Bronchial epithelial cell (primary cell): Measurements from ENCODE around the gene PMP22. TPM values are rescaled to one million over a fixed set of nuclear protein-coding genes. Genes with fewer than 3 reads are reported as not detected.

Source experiments
- DNase-seq: peaks from one replicate; pipeline ENCODE4 v3.0.0-alpha.2; 2010; ENCODE audit warnings: low read depth
- FAIRE-seq: peaks from 2 replicates; lab custom pipeline; 2011; peaks lifted over from hg19 to GRCh38; lab: Jason Lieb, UNC
- H3K27me3 ChIP-seq: 2 replicates; pipeline ENCODE4 v1.5.1; 2011; ENCODE audit warnings: low read length; ENCODE audit not compliant: control insufficient read depth, insufficient read depth
- H3K36me3 ChIP-seq: 2 replicates; pipeline ENCODE4 v1.5.1; 2011; ENCODE audit warnings: low read length; ENCODE audit not compliant: control insufficient read depth, insufficient read depth
- H3K4me3 ChIP-seq: 2 replicates; pipeline ENCODE4 v1.5.1; 2011; ENCODE audit warnings: mild to moderate bottlenecking, low read depth, low read length, control low read depth
- CTCF ChIP-seq: IDR thresholded peaks from 2 replicates; pipeline ENCODE4 v1.5.1; 2011; ENCODE audit warnings: mild to moderate bottlenecking, moderate library complexity, low read length, control low read depth, inconsistent platforms; ENCODE audit not compliant: insufficient read depth, severe bottlenecking
- total RNA-seq: library from RNA; depleted of rRNA; stranded (reverse); fragments of >200 nt; gene quantifications from 2 replicates; pipeline ENCODE4 v1.2.1, GENCODE V29; 2014

PMP22 gene
- total RNA-seq, 1 donor from 2014 or later: 2.6 TPM

DNA sequence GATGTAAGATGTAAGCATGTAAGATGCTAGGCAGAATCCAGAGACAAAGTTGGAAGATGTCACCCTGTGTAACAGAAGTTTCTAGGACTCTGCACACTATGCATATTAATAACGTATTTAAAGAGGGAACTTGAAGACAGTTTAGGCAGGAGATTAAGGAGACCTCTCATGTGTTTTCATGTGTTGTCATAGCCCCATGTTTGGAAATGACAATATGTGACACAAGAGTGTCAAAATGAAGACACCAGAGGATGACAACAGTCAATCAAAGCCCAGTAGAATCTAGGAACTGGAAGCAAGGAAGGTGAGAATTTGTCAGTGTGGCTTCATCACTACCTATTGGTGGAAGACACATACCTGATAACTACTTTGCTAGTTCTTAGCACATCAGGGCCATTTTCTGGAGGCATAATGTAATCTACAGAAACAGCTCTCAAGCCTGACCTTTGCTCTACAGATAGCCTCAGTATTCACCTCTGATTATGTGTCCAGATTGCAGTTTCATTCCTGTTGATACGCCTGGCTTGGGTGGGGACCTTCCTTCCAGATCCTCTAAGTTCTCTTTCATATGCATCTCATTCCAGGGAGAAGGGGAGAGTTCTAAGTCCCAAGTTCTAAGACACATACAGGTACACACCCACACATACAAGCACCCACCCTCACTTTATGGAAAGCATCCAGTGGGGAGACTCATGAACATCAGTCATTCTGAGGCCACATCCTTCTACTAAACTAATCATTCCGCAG is 26.3 kb downstream of the PMP22 start:
- TF ChIP-seq CTCF: no peak
- no peak for FAIRE-seq
- no peak for DNase-seq

GRCh38 chr17:15238057-15238456 is 27.1 kb downstream of the PMP22 start:
- Histone ChIP-seq H3K27me3 (no peaks in the 10 kb centered on the region), H3K4me3 (no peak overlapping the region), H3K36me3 (no peaks in the 10 kb centered on the region)
- DNase-seq (no peak), FAIRE-seq (no peak)
- TF ChIP-seq CTCF: no peak

More for the DNA sequence above, 26.3 kb downstream of the PMP22 start:
- H3K36me3 ChIP-seq: no peaks in the 10 kb centered on the region
- H3K4me3 ChIP-seq: no peak overlapping the region
- H3K27me3 ChIP-seq: no peaks in the 10 kb centered on the region

GRCh38 chr17:15237106-15237425 is 28.1 kb downstream of the PMP22 start:
- no peak for TF ChIP-seq CTCF
- Histone ChIP-seq H3K4me3 (no peak overlapping the region), H3K27me3 (no peaks in the 10 kb centered on the region), H3K36me3 (no peaks in the 10 kb centered on the region)
- no peak for DNase-seq
- FAIRE-seq: no peak

GRCh38 chr17:15236281-15237105 is 28.6 kb downstream of the PMP22 start:
- H3K4me3 ChIP-seq: no peak overlapping the region
- no peaks in the 10 kb centered on the region for H3K36me3 ChIP-seq
- DNase-seq (peak; percentile 15), FAIRE-seq (no peak)
- no peaks in the 10 kb centered on the region for H3K27me3 ChIP-seq
- no peak for TF ChIP-seq CTCF

DNA sequence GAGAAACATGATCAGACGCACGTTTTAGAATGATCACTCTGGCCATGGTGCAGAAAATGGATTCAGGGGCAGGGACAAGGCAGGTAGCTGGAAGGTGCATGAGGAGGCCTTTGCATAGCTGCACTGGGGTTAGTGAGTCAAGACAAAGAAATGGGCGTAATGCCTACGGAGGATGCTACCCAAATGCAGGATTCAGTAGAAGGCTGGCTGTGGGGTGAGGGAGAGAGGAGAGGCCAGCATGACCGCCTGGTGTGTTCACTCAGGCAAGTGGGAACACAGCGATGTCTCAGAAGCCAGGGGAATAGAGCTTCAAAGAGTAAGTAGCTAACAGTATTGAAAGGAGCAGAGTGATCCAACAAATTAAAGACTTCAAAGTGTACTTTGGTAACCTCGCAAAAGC is 31.2 kb downstream of the PMP22 start:
- TF ChIP-seq CTCF: no peak
- no peak for DNase-seq
- Histone ChIP-seq H3K4me3 (no peak overlapping the region), H3K36me3 (no peaks in the 10 kb centered on the region), H3K27me3 (no peaks in the 10 kb centered on the region)
- no peak for FAIRE-seq
